HG03066 (cell line): Measurements from ENCODE around the gene KCNA10.

Experiments
- ATAC-seq: cut with Tn5 transposase; IDR thresholded peaks from one replicate; pipeline ENCODE4 v1.9.1; 2021; ENCODE audit warnings: low read depth; ENCODE audit not compliant: unreplicated experiment

Gene KCNA10

DNA sequence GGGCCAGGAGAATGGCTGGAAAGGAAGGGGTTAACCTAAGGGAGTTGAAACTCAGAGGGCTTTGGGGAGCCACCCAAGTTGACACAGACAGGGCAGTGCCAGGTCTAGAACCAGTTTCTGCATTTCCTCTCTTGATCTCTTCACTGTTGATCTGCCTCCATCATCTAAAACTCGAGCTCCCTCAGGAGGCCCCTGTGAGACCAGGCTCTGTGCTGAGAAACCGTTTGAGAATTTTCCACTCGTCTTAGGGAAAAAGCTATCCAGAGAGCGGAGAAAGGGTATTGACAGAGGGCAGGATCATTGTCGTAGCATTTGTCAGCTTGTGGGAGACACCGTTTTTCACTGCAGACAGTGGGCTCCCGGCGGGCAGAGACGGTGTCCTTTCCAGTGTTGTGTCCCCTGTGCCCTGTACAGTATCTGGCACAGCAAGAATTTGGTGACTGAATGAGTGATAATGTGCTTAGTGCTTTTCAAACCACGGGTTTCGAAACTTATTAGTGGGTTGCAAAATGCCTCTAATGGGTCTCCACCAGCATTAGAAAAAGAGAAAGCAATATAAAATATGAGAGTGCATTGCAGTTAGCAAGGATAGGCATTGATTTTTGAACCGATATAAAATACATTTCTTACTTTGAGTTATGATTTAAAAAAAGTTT, 36.9 kb downstream of the KCNA10 start:
- ATAC-seq, result no peak

DNA sequence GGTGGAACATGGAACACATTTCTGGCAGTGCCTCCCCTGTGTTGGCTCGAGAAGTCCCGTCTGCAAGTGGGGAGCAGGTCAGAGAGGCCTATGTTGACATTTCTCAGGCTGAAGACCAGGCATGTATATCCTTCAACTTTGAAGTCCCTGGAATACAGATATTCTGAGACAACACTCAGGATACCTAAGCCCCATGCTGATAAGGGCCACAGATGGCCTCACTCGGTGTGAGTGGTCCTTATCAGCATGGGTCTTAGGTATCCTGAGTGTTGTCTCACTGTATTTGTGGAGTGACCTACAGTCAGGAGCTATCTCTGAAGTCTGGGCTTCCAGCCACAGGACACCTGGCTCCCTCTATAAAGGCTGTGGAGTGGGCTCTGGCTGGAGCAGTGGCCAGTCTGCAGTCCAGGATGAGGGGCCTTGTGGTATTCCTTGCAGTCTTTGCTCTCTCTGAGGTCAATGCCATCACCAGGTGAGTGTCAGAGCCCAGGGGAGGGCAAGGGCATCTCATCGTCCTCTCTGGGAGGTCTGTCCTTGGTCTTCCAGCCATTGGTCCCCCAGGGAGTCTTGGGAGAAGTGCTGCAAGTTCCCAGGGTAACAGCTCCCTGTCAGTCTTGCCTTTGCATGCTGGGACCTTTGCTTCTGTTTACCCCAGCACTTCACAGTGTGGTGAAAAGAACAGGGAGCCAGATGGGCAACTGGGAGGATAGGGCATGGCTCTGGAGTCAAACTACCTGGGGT, 38.4 kb downstream of the KCNA10 start:
- no peak for ATAC-seq

DNA sequence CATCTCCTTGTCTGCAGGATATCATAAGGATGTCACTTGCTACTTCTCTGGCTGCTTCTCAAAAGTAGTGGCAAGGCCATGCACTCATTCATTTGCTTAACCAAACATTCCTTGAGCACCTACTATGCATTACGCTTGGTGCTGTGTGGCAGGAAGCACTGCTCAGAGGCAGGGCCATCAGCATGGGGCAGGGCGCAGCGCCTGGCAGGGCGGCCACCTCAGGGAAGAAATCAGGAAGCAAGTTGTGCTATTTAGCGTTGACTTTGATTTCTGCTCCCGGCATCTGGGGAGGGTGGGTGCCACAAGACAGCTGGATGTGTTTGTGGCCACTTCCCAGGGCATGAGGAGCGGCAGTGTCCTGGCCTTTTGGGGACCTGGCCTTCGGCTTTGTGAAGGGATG, 40.1 kb downstream of the KCNA10 start:
- ATAC-seq, result no peak

DNA sequence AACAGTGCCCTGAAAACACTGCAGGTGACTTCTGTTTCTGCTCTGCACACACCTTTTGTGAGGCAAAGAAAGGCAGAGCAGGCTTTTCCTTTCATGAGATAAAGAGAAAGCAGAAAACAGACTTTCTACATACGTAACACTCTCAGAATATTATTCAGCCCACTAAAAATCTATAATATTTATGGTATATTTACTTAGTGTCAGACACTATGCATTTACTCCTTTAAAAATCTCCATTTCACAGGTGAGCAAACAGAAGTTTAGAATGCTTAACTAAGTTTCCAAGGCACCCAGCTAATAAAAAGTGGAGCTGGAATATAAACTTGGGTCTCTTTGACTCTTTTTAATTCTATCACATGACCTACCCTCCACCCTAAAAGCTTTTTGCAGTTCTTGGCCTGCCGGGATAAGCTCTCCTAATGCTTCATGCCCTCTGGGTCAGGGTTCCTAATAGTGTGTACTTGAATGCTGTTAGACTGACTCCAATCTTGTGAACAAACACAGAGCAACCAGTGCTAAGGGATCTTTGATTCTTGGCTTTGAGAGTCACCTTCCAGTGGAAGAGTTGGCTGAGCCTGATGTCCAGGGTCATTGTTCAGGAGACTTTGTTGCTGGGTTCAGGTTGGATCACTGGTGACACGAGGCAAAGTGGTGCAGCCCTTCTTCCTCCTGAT, 40.9 kb downstream of the KCNA10 start:
- no peak for ATAC-seq

DNA sequence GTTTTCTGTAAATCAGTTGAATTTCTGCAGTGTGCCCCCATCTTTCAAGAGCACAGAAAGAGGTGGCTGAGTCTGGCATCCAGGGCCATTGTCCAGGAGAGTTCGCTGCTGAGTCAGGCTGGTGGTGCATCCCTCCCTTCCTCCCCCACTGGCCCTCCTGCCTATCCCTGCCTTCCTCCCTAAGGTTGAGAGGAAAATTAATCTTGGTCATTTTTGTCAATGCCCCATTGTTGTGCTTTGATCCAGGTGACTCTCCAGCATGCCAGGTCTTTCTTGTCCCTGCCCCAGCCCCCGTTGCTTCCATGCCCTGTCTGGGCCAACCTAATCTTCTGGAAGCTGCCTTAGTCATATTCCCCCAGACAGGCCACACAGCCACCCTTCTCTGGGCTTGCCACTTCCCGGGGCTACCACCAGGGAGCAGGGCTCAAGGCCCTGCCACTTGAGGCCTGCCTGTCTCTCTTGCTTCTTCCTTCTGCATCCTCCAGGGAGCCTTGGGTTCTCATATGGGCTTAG, 41.5 kb downstream of the KCNA10 start:
- no peak for ATAC-seq

DNA sequence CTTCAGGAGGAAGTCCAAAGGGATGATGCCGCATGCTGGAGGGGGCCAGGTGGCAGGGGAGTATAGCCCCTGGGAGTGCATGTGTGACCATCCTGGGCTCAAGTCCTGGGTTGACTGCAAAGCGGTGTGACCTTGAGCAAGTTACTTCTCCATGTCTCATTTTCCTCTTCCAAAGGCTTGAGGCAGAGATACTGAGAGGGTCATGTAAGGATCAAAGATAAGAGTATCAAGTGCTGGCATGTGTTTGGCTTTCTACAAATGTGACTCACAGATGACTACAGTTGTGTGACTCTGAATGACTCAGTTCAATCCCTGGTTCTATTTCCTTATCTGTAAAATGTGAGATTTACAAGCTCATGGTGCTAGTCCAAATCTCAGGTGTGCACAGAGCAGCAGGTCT, 41.9 kb downstream of the KCNA10 start:
- ATAC-seq, result no peak

DNA sequence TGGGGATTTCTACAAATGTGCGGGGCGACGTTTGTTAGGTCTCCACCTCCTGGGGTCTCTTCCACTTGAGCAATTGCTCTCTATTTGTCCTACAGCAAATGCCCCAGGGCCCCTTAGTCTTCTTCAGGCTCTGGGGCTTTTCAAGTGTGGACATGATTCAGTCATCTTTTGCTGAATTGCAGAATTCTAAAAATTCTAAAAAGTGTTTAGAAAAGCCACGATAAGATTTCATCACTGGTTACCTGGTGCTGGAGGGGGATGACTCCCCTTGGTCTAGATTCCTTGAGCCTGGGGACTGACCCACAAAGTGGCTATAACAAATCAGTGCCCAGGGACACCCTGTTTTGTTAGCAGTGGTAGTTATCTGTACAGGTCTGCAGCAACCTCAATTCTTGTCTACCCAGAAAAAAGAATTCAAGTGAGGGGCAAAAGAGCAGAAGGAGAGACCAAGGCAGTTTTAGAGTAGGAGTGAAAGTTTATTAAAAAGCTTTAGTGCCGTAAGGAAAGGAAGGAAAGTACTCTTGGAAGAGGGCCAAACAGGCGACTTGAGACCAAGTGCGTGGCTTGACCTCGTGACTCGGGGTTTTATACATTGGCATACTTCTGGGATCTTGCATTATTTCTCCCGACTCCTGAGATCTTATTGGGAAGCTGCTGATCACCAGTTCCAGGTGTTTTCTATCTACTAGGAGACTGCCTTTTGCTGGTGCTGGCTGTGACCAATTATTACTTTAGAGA, 42.8 kb downstream of the KCNA10 start:
- ATAC-seq, result no peak

DNA sequence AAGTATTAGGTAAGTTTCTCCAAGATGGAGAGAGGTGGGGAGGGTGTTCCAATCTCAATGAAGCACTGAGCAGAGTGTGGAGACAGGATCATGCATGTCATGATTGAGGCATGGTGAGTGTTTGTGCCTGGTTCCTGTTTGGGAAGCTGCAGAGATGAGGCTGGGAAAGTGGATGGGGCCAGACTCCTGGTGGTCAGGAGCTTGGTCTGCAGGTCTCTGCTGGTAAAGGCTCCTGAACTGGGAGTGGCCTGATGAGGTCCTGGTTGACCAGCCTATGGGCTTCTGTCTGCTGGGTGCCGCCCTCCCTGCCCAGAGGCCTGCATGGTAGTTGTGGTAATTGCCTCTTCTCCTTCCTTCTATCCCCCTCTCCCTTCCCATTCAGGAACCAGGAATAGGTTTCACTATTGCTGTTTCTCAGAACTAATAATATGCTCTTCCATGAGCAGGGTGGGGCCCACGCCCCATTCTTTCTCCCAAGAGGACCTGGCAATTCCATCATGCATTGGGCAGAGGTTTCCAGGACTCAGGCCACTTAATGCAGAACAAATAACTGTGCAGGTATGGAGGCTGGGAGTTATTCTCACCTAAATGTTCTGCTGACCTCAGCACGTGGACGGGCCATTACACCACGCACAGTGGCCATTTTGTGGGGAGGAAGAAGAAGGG, 43.5 kb downstream of the KCNA10 start:
- no peak for ATAC-seq

DNA sequence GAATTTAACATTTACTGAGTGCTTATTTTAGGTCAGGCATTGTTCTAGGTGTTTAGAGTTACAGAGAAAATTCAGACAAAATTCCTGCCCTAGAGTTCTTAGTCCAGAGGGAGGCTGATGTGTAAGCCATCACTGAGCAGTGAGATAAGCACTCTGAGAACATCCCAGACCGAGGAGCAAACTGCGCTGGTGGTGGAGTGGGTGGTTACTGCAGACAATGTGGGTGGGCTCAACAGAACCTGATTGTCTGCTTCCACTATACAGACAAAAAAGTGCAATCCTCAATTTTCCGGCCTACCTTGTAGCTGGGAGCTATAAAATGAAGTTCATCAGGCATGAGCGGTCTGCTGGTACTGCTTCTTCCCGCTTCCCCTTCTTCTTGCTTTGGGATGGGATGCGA, 44.5 kb downstream of the KCNA10 start:
- no peak for ATAC-seq

DNA sequence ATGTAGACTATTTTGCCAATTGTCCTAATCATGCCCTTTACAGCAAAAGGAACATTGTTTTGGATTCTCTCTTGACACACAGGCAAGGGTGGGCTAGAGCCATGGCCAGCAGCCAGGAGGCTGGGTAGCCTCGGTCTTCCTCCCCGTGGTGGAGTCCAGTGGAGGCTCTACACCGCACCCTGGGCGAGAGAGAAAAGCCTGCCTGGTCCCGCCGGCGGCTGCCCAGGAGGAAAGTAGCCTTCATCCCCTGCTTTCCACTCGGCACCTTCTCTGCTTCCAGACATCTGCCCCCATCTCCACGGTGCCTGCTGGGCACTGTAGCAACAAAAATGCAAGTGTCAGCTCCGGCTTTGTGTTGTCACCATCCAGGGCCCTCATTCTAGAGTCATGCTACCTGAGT, 46.4 kb downstream of the KCNA10 start:
- ATAC-seq, result no peak

DNA sequence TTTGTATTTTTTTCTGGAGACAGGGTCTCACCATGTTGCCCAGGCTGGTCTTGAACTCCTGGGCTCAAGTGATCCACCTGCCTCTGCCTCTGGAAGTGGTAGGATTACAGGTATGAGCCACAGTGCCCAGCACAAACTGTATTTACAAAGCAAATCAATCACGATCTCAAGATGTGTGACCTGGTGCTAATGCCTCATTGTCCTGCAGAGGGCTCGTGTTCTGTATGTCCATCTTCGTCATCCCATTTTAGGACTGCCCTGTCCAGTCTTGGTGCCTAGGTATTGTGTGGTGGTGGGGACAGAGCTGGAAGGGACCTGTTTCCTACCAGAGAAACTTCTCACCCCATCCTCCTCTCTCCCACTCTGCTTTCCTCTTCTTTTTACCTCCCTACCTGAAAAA, 47.8 kb downstream of the KCNA10 start:
- ATAC-seq, result no peak
